Tibial artery (tissue), 4 donors: Measurements from ENCODE around the gene EYS.

Experiments
- DNase-seq, 2 donors: peaks; one replicate each; pipeline ENCODE4 v3.0.0-alpha.2; 2019
- H3K27ac ChIP-seq, 2 donors: fragments of 200-600 bp; sonication (generic) in 1 of 2; 1 replicate in 1 of 2; 2 replicates in 1 of 2; pipeline ENCODE4 v1.5.1; 2018 to 2019; ENCODE audit warnings: mild to moderate bottlenecking in 1 of 2
- H3K27me3 ChIP-seq, 2 donors: fragments of 200-600 bp; sonication (generic) in 1 of 2; one replicate each; pipeline versions ENCODE4 v1.5.1 to v1.6.0; 2016 to 2019
- H3K36me3 ChIP-seq, 3 donors: fragments of 200-600 bp; sonication (generic) in 2 of 3; one replicate each; pipeline ENCODE4 v1.5.1; 2016 to 2019; ENCODE audit warnings: mild to moderate bottlenecking in 2 of 3
- H3K4me1 ChIP-seq, 4 donors: fragments of 200-600 bp; sonication (generic) in 2 of 4; 1 replicate in 3 of 4; 2 replicates in 1 of 4; pipeline ENCODE4 v1.5.1; 2016 to 2019
- H3K4me3 ChIP-seq, 2 donors: fragments of 200-600 bp; sonication (generic) in 1 of 2; 1 replicate in 1 of 2; 2 replicates in 1 of 2; pipeline ENCODE4 v1.5.1; 2018 to 2019; ENCODE audit warnings: mild to moderate bottlenecking in 2 of 2
- H3K9me3 ChIP-seq, 3 donors: fragments of 200-600 bp; sonication (generic) in 1 of 3; one replicate each; pipeline ENCODE4 v1.5.1; 2016 to 2019
- CTCF ChIP-seq, 2 experiments: fragments of 200-600 bp in 1 of 2; fragments of 450-650 bp in 1 of 2; IDR thresholded peaks; one replicate each; pipeline ENCODE4 v1.5.1; 2017 to 2019; ENCODE audit warnings: antibody characterized with exemption in 2 of 2, mild to moderate bottlenecking in 1 of 2, moderate library complexity in 1 of 2
- intact Hi-C: fragments of 100-400 bp; cut with DNase I; formaldehyde crosslinking; loops from one replicate; pipeline ENCODE4 v1.15.0; 2023; ENCODE audit warnings: low total_unique reads

Gene EYS

GRCh38 chr6:64811119-64811518 is 895.9 kb downstream of the EYS start:
- H3K27ac ChIP-seq: no peak overlapping the region
- no peak for DNase-seq
- no peak overlapping the region for H3K4me3 ChIP-seq
- H3K36me3 ChIP-seq: no peaks in the 10 kb centered on the region
- H3K27me3 ChIP-seq: no peaks in the 10 kb centered on the region
- no peaks in the 10 kb centered on the region for H3K4me1 ChIP-seq
- intact Hi-C loops: no loop called here
- no peaks in the 10 kb centered on the region for H3K9me3 ChIP-seq
- no peak for TF ChIP-seq CTCF (IDR thresholded peaks at IDR 0.05)

GRCh38 chr6:64807785-64808184 is 899.2 kb downstream of the EYS start:
- H3K4me3 ChIP-seq: no peak overlapping the region
- H3K27me3 ChIP-seq: no peaks in the 10 kb centered on the region
- no peaks in the 10 kb centered on the region for H3K9me3 ChIP-seq
- TF ChIP-seq CTCF (IDR thresholded peaks at IDR 0.05): no peak
- no peaks in the 10 kb centered on the region for H3K4me1 ChIP-seq
- no peak overlapping the region for H3K27ac ChIP-seq
- no peaks in the 10 kb centered on the region for H3K36me3 ChIP-seq
- intact Hi-C loops: no loop called here
- no peak for DNase-seq

- intact Hi-C loops: no loop called here
- H3K27ac ChIP-seq: no peak overlapping the region
- DNase-seq: no peak
- no peaks in the 10 kb centered on the region for H3K4me1 ChIP-seq
- no peaks in the 10 kb centered on the region for H3K9me3 ChIP-seq
- no peak overlapping the region for H3K4me3 ChIP-seq
- no peak for TF ChIP-seq CTCF (IDR thresholded peaks at IDR 0.05)
- no peaks in the 10 kb centered on the region for H3K36me3 ChIP-seq
- no peaks in the 10 kb centered on the region for H3K27me3 ChIP-seq
Measured at GRCh38 chr6:64803470-64804166, 903.4 kb downstream of the EYS start.

- intact Hi-C loops: no loop called here
- no peak overlapping the region for H3K27ac ChIP-seq
- H3K27me3 ChIP-seq: no peaks in the 10 kb centered on the region
- no peaks in the 10 kb centered on the region for H3K4me1 ChIP-seq
- H3K4me3 ChIP-seq: no peak overlapping the region
- TF ChIP-seq CTCF (IDR thresholded peaks at IDR 0.05): no peak
- no peaks in the 10 kb centered on the region for H3K9me3 ChIP-seq
- no peaks in the 10 kb centered on the region for H3K36me3 ChIP-seq
- no peak for DNase-seq
Measured at GRCh38 chr6:64792534-64792933, 914.5 kb downstream of the EYS start.

- Histone ChIP-seq H3K9me3 (no peaks in the 10 kb centered on the region), H3K36me3 (no peaks in the 10 kb centered on the region), H3K27ac (no peak overlapping the region), H3K27me3 (no peaks in the 10 kb centered on the region), H3K4me3 (no peak overlapping the region), H3K4me1 (no peaks in the 10 kb centered on the region)
- intact Hi-C loops: no loop called here
- DNase-seq: no peak
- TF ChIP-seq CTCF (IDR thresholded peaks at IDR 0.05): no peak
Measured at GRCh38 chr6:64789476-64789875, 917.5 kb downstream of the EYS start.

- H3K36me3 ChIP-seq: no peaks in the 10 kb centered on the region
- H3K4me3 ChIP-seq: no peak overlapping the region
- no peaks in the 10 kb centered on the region for H3K9me3 ChIP-seq
- no peaks in the 10 kb centered on the region for H3K27me3 ChIP-seq
- no peak for DNase-seq
- TF ChIP-seq CTCF (IDR thresholded peaks at IDR 0.05): no peak
- intact Hi-C loops: no loop called here
- H3K27ac ChIP-seq: no peak overlapping the region
- H3K4me1 ChIP-seq: no peaks in the 10 kb centered on the region
Measured at GRCh38 chr6:64786736-64787135, 920.3 kb downstream of the EYS start.
